HEK293 (cell line): Measurements from ENCODE around the gene CYP4F3.

Experiments used
- TCF7L2 ChIP-seq: IDR thresholded peaks from 2 replicates; pipeline ENCODE4 v1.6.1; 2011; ENCODE audit warnings: low read depth, mild to moderate bottlenecking, inconsistent platforms, low read length, moderate library complexity, borderline replicate concordance
- ZBTB11 ChIP-seq: fragments of 450-650 bp; formaldehyde crosslinking; conservative IDR thresholded peaks from 2 replicates; pipeline ENCODE4 v1.5.1; 2016; ENCODE audit warnings: low read depth, missing biosample characterization, missing genetic modification characterization
- ZBTB26 ChIP-seq: fragments of 450-650 bp; formaldehyde crosslinking; optimal IDR thresholded peaks from 2 replicates; pipeline ENCODE3; 2016; ENCODE audit warnings: missing biosample characterization, mild to moderate bottlenecking, missing genetic modification characterization
- ZBTB7A ChIP-seq: fragments of 450-650 bp; formaldehyde crosslinking; IDR thresholded peaks from 2 replicates; pipeline ENCODE4 v1.5.1; 2016; ENCODE audit warnings: low read depth, missing biosample characterization, missing genetic modification characterization
- ZFP69B ChIP-seq: fragments of 450-650 bp; formaldehyde crosslinking; IDR thresholded peaks from 2 replicates; pipeline ENCODE4 v1.5.1; 2016; ENCODE audit warnings: missing biosample characterization, missing genetic modification characterization
- ZNF48 ChIP-seq: fragments of 450-650 bp; formaldehyde crosslinking; IDR thresholded peaks from 2 replicates; pipeline ENCODE4 v1.5.1; 2016; ENCODE audit warnings: missing biosample characterization, missing genetic modification characterization
- TF ChIP-seq, protein P1 (sequence below): fragments of 450-650 bp; formaldehyde crosslinking; IDR thresholded peaks from 2 replicates; pipeline ENCODE4 v1.5.1; 2016; ENCODE audit warnings: missing biosample characterization, missing genetic modification characterization

DNA sequence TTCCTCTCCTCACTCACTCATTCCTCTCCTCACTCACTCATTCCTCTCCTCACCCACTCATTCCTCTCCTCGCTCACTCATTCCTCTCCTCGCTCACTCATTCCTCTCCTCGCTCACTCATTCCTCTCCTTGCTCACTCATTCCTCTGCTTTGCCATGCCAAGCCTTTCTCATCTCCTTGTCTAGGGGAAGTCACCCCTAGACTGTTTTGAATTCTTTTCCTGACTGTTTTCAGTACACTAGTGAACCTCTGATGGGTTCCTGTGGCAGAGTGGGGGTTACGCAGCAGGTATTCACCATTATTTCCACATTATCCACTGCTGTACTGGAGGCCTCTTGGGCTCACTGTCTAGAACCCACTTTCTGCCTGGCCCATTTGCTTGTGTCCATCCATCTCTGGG, 24.5 kb upstream of the CYP4F3 start:
- TF ChIP-seq, protein P1, sequence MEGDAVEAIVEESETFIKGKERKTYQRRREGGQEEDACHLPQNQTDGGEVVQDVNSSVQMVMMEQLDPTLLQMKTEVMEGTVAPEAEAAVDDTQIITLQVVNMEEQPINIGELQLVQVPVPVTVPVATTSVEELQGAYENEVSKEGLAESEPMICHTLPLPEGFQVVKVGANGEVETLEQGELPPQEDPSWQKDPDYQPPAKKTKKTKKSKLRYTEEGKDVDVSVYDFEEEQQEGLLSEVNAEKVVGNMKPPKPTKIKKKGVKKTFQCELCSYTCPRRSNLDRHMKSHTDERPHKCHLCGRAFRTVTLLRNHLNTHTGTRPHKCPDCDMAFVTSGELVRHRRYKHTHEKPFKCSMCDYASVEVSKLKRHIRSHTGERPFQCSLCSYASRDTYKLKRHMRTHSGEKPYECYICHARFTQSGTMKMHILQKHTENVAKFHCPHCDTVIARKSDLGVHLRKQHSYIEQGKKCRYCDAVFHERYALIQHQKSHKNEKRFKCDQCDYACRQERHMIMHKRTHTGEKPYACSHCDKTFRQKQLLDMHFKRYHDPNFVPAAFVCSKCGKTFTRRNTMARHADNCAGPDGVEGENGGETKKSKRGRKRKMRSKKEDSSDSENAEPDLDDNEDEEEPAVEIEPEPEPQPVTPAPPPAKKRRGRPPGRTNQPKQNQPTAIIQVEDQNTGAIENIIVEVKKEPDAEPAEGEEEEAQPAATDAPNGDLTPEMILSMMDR (tag by site-specific recombination): no peak
- TF ChIP-seq ZFP69B (tag by site-specific recombination) (no peak), ZNF48 (tag by site-specific recombination) (no peak), TCF7L2 (no peak), ZBTB11 (tag by site-specific recombination) (no peak), ZBTB26 (tag by site-specific recombination) (no peak), ZBTB7A (tag by site-specific recombination) (no peak)
